HepG2 (cell line): ENCODE data around the gene LIPE. TPM values are rescaled to one million over a fixed set of nuclear protein-coding genes. Genes with fewer than 3 reads are reported as not detected.

Experiments used
- ATAC-seq: fragments of 200-7000 bp; cut with Tn5 transposase; 3 replicates; pipeline ENCODE4 v1.9.1; 2020; ENCODE audit warnings: mild to moderate bottlenecking, moderate library complexity
- BruUV-seq: library from RNA; stranded (reverse); fragments of 400-500 nt; replicated peaks from 2 replicates; lab custom pipeline; 2021; lab: Mats Ljungman, UMichigan
- CTCF ChIA-PET: fragments of 300-600 bp; formaldehyde crosslinking; extraction: SDS; loops from one replicate; lab custom pipeline; 2021; ENCODE audit warnings: low total read pairs, inconsistent platforms, low intra/inter-chr PET ratio; lab: Yijun Ruan, JAX
- POLR2A ChIA-PET: fragments of 350-600 bp; sonication (Branson Sonifier 250); formaldehyde crosslinking; loops from one replicate; lab custom pipeline; 2020; ENCODE audit warnings: antibody characterized with exemption, inconsistent platforms; lab: Yijun Ruan, JAX
- DNase-seq: peaks from one replicate; pipeline ENCODE4 v3.0.0-alpha.2; 2015; ENCODE audit warnings: low spot score
- FAIRE-seq: peaks from 3 replicates; lab custom pipeline; 2011; peaks lifted over from hg19 to GRCh38; lab: Jason Lieb, UNC
- H2AFZ ChIP-seq: one replicate; pipeline ENCODE4 v1.6.1; 2011; ENCODE audit warnings: low read length, inconsistent platforms
- H3K27ac ChIP-seq: fragments of 300-600 bp; 3 replicates; pipeline ENCODE4 v1.8.0; 2011; ENCODE audit warnings: mixed run types, mild to moderate bottlenecking, mixed read lengths, low read length, inconsistent platforms; ENCODE audit not compliant: insufficient read depth; ENCODE audit errors: extremely low read length
- H3K27me3 ChIP-seq, 2 experiments: fragments of 200-600 bp in 1 of 2; 2 replicates in 1 of 2; 3 replicates in 1 of 2; pipeline versions ENCODE4 v1.6.0 to v1.8.0; 2011; ENCODE audit warnings: low read length in 2 of 2, mild to moderate bottlenecking in 2 of 2, moderate library complexity in 2 of 2, inconsistent platforms in 1 of 2; ENCODE audit not compliant: insufficient read depth in 2 of 2, control insufficient read depth in 1 of 2
- H3K36me3 ChIP-seq, 2 experiments: fragments of 200-600 bp in 1 of 2; replicated peaks in 1 of 2; 2 replicates in 1 of 2; 3 replicates in 1 of 2; pipeline versions ENCODE4 v1.5.1 to v1.8.0; 2011; ENCODE audit warnings: low read length in 2 of 2, inconsistent platforms in 1 of 2; ENCODE audit not compliant: insufficient read depth in 2 of 2, control insufficient read depth in 1 of 2
- H3K4me1 ChIP-seq: 2 replicates; pipeline ENCODE4 v1.5.1; 2012; ENCODE audit warnings: low read length, inconsistent platforms; ENCODE audit not compliant: insufficient read depth
- H3K4me2 ChIP-seq: 2 replicates; pipeline ENCODE4 v1.6.0; 2011; ENCODE audit warnings: low read depth, low read length, inconsistent platforms
- H3K4me3 ChIP-seq, 3 experiments: fragments of 200-600 bp in 1 of 3; sonication (generic), shearing (Covaris generic) in 1 of 3; replicated peaks in 1 of 3; 2 replicates each; pipeline ENCODE4 v1.5.1; 2011 to 2016; ENCODE audit warnings: low read length in 3 of 3, inconsistent platforms in 2 of 3, low read depth in 2 of 3, mild to moderate bottlenecking in 2 of 3, control low read depth in 1 of 3, mixed read lengths in 1 of 3; ENCODE audit not compliant: insufficient read depth in 1 of 3
- H3K79me2 ChIP-seq: one replicate; pipeline ENCODE4 v1.6.1; 2011; ENCODE audit warnings: low read length, inconsistent platforms; ENCODE audit not compliant: insufficient read depth
- H3K9ac ChIP-seq: 2 replicates; pipeline ENCODE4 v1.6.0; 2011; ENCODE audit warnings: mild to moderate bottlenecking, low read depth, low read length, inconsistent platforms; ENCODE audit not compliant: insufficient read depth
- H3K9me3 ChIP-seq: 2 replicates; pipeline ENCODE4 v1.5.1; 2012; ENCODE audit warnings: mild to moderate bottlenecking, low read length
- H4K20me1 ChIP-seq: 2 replicates; pipeline ENCODE4 v1.6.0; 2011; ENCODE audit warnings: inconsistent platforms, mild to moderate bottlenecking, low read length, moderate library complexity; ENCODE audit not compliant: insufficient read depth
- ESRRA ChIP-seq: sonication (generic); formaldehyde crosslinking; IDR thresholded peaks from 2 replicates; pipeline ENCODE4 v1.5.1; 2020; ENCODE audit warnings: mild to moderate bottlenecking, low read depth, missing genetic modification reagents
- FOXJ3 ChIP-seq: sonication (generic); formaldehyde crosslinking; IDR thresholded peaks from 2 replicates; pipeline ENCODE4 v1.4.0; 2020; ENCODE audit warnings: missing genetic modification reagents, mild to moderate bottlenecking, borderline replicate concordance
- HCFC1 ChIP-seq: fragments of 150-350 bp; IDR thresholded peaks from 2 replicates; pipeline ENCODE4 v1.6.1; 2014; ENCODE audit warnings: low read depth, low read length
- RFX3 ChIP-seq: IDR thresholded peaks from 2 replicates; pipeline ENCODE4 v1.6.1; 2016; ENCODE audit warnings: missing biosample characterization, missing genetic modification reagents
- ZBTB38 ChIP-seq: sonication (generic); formaldehyde crosslinking; IDR thresholded peaks from 2 replicates; pipeline ENCODE4 v1.5.1; 2020; ENCODE audit warnings: mild to moderate bottlenecking, missing genetic modification reagents
- ZNF354B ChIP-seq: sonication (generic); formaldehyde crosslinking; IDR thresholded peaks from 2 replicates; pipeline ENCODE4 v1.8.0; 2022; ENCODE audit warnings: mild to moderate bottlenecking, missing genetic modification reagents
- ZNF557 ChIP-seq: sonication (generic); formaldehyde crosslinking; IDR thresholded peaks from 2 replicates; pipeline ENCODE4 v1.4.0; 2020; ENCODE audit warnings: missing genetic modification reagents
- ZNF607 ChIP-seq: sonication (generic); formaldehyde crosslinking; IDR thresholded peaks from 2 replicates; pipeline ENCODE4 v1.5.1; 2020; ENCODE audit warnings: missing genetic modification reagents, mild to moderate bottlenecking, borderline replicate concordance
- ZNF792 ChIP-seq: IDR thresholded peaks from 2 replicates; pipeline ENCODE4 v1.6.1; 2016
- WGBS: methylation state at CpG from one replicate; pipeline ENCODE4 v1.1.6; 2017; ENCODE audit warnings: low lambda C conversion rate; 5-methylcytosine and 5-hydroxymethylcytosine counted together
- in situ Hi-C: cut with HindIII; loops from 2 replicates; pipeline ENCODE4 v1.10.0; 2017; ENCODE audit warnings: low pct_unique_long_range_greater_than_20kb; ENCODE audit not compliant: extremely low pct_ligation_motif_present
- intact Hi-C: fragments of 100-400 bp; cut with micrococcal nuclease; formaldehyde crosslinking; loops from one replicate; pipeline ENCODE4 v1.10.0; 2022; ENCODE audit not compliant: unreplicated experiment
- polyA plus RNA-seq, 8 experiments: library from polyadenylated mRNA; depleted of rRNA in 3 of 8; stranded (reverse) in 7 of 8; unstranded in 1 of 8; fragments of >200 nt; fragmentation: Illumina TruSeq in 4 of 8; extraction: Trizol in 4 of 8; gene quantifications; 2 replicates each; pipeline versions ENCODE4 v1.2.1 to v1.2.3, GENCODE V29; 2011 to 2016; ENCODE audit warnings: low read depth in 4 of 8, missing spikeins in 1 of 8, mixed read lengths in 1 of 8; ENCODE audit not compliant: insufficient read depth in 1 of 8
- total RNA-seq, 5 experiments: library from RNA; depleted of rRNA; stranded (reverse); fragments of >200 nt; fragmentation: Illumina TruSeq; extraction: Trizol; gene quantifications; 2 replicates each; pipeline ENCODE4 v1.2.3, GENCODE V29; 2016; ENCODE audit warnings: low read depth in 1 of 5
- TF ChIP-seq, protein P1 (sequence below): sonication (generic); formaldehyde crosslinking; IDR thresholded peaks from 2 replicates; pipeline ENCODE4 v1.4.0; 2020; ENCODE audit warnings: missing genetic modification reagents
- TF ChIP-seq, protein P2 (sequence below): sonication (generic); formaldehyde crosslinking; IDR thresholded peaks from 2 replicates; pipeline ENCODE4 v1.4.0; 2020; ENCODE audit warnings: missing genetic modification reagents, borderline replicate concordance
- TF ChIP-seq, protein P3 (sequence below): sonication (generic); formaldehyde crosslinking; IDR thresholded peaks from 2 replicates; pipeline ENCODE4 v1.4.0; 2020; ENCODE audit warnings: mild to moderate bottlenecking, low read depth, missing genetic modification reagents
- TF ChIP-seq, protein P4 (sequence below): sonication (generic); formaldehyde crosslinking; IDR thresholded peaks from 2 replicates; pipeline ENCODE4 v1.4.0; 2020; ENCODE audit warnings: mild to moderate bottlenecking, missing genetic modification reagents
- TF ChIP-seq, protein P5 (sequence below): IDR thresholded peaks from 2 replicates; pipeline ENCODE4 v1.6.1; 2016; ENCODE audit warnings: low read depth, missing genetic modification reagents, missing compliant biosample characterization

Gene LIPE
- total and polyA plus RNA-seq, 2 of the 13 experiments (the other 11 are each of a cell fraction or from before 2014, with no cell fraction given): not detected

DNA sequence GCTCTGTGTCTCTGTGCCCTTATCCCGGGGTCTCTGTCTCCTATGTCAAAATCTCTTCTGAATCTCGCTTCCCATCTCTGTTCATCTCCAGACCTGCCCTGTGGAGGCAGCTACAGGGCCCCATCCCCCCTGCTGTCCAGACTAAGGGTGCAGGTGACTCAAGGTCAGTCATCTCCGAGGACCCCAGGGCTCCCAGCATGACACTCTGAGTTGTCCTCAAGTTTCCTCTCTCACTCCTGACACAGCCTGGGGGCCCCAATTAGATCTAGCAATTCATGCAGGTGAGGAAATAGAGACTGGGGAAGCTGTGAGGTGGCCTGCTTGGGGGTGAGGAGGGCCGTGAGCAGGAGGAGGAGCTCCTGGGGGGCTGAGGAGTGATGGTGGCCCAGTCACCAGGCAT, 35.0 kb downstream of the LIPE start (continued):
- no peak for TF ChIP-seq RFX3 (CRISPR knock-in tag)
- TF ChIP-seq ZNF557 (CRISPR knock-in tag): no peak
- no peak for TF ChIP-seq ZBTB38
- TF ChIP-seq ESRRA (CRISPR knock-in tag): no peak
- TF ChIP-seq, protein P1, sequence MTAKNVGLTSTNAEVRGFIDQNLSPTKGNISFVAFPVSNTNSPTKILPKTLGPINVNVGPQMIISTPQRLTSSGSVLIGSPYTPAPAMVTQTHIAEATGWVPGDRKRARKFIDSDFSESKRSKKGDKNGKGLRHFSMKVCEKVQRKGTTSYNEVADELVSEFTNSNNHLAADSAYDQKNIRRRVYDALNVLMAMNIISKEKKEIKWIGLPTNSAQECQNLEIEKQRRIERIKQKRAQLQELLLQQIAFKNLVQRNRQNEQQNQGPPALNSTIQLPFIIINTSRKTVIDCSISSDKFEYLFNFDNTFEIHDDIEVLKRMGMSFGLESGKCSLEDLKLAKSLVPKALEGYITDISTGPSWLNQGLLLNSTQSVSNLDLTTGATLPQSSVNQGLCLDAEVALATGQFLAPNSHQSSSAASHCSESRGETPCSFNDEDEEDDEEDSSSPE (CRISPR knock-in tag): no peak

DNA sequence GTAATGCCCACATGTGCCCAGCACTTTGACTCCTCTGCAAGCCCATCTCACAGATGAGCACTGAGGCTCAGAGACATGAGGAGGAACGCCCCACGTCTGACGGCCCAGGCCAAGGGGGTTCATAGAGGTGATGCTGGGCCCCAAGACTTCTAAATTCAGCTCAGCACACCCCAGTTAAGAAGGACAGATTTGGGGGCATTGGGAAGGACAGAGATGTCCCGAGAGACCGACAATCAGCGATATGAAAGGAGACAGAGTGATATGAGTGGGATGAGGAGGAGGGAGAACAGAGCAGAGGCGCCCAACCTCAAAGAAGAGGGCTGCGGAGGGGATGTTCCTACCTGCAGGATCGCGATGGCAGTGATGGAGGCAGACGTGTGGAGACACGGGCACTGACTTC, 37.3 kb downstream of the LIPE start, which contains the start of gene CNFN:
CNFN (minus strand) TSS at position 399 of the 400 bp plus-strand sequence. CDS start 1,260 bp downstream, outside the sequence.
- Histone ChIP-seq H3K4me1 (peaks cover 6% of the 10 kb centered on the region; the same call in 1 of the 2 replicates), H3K9me3 (no peaks in the 10 kb centered on the region), H3K27me3 (peaks cover 8 to 46% of the 10 kb centered on the region in 2 experiments; a peak in 4 of 5 replicates), H3K79me2 (no peaks in the 10 kb centered on the region), H3K4me2 (no peak within 1 kb of the TSS), H2AFZ (no peak within 1 kb of the TSS), H4K20me1 (no peaks in the 10 kb centered on the region), H3K4me3 (no peak within 1 kb of the TSS), H3K9ac (no peak within 1 kb of the TSS), H3K36me3 (no peaks in the 10 kb centered on the region), H3K27ac (no peak within 1 kb of the TSS)
- DNase-seq (no peak), FAIRE-seq (no peak), ATAC-seq (no peak)
- CTCF ChIA-PET: no interaction called here
- in situ Hi-C loops (no loop called here), intact Hi-C loops (no loop called here)
- WGBS: 30% methylated on average over 12 of the region's 12 CpGs
- no TSS peak for BruUV-seq
- POLR2A ChIA-PET: no interaction called here
- TF ChIP-seq, protein P2, sequence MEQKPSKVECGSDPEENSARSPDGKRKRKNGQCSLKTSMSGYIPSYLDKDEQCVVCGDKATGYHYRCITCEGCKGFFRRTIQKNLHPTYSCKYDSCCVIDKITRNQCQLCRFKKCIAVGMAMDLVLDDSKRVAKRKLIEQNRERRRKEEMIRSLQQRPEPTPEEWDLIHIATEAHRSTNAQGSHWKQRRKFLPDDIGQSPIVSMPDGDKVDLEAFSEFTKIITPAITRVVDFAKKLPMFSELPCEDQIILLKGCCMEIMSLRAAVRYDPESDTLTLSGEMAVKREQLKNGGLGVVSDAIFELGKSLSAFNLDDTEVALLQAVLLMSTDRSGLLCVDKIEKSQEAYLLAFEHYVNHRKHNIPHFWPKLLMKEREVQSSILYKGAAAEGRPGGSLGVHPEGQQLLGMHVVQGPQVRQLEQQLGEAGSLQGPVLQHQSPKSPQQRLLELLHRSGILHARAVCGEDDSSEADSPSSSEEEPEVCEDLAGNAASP (CRISPR knock-in tag): no peak
- TF ChIP-seq HCFC1: no peak
- TF ChIP-seq, protein P3, sequence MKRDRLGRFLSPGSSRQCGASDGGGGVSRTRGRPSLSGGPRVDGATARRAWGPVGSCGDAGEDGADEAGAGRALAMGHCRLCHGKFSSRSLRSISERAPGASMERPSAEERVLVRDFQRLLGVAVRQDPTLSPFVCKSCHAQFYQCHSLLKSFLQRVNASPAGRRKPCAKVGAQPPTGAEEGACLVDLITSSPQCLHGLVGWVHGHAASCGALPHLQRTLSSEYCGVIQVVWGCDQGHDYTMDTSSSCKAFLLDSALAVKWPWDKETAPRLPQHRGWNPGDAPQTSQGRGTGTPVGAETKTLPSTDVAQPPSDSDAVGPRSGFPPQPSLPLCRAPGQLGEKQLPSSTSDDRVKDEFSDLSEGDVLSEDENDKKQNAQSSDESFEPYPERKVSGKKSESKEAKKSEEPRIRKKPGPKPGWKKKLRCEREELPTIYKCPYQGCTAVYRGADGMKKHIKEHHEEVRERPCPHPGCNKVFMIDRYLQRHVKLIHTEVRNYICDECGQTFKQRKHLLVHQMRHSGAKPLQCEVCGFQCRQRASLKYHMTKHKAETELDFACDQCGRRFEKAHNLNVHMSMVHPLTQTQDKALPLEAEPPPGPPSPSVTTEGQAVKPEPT: no peak
- no peak for TF ChIP-seq ZNF792 (CRISPR knock-in tag)
- no peak for TF ChIP-seq ZNF607 (CRISPR knock-in tag)
- TF ChIP-seq FOXJ3: no peak
- TF ChIP-seq, protein P4, sequence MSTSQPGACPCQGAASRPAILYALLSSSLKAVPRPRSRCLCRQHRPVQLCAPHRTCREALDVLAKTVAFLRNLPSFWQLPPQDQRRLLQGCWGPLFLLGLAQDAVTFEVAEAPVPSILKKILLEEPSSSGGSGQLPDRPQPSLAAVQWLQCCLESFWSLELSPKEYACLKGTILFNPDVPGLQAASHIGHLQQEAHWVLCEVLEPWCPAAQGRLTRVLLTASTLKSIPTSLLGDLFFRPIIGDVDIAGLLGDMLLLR (CRISPR knock-in tag): no peak
- TF ChIP-seq, protein P5, sequence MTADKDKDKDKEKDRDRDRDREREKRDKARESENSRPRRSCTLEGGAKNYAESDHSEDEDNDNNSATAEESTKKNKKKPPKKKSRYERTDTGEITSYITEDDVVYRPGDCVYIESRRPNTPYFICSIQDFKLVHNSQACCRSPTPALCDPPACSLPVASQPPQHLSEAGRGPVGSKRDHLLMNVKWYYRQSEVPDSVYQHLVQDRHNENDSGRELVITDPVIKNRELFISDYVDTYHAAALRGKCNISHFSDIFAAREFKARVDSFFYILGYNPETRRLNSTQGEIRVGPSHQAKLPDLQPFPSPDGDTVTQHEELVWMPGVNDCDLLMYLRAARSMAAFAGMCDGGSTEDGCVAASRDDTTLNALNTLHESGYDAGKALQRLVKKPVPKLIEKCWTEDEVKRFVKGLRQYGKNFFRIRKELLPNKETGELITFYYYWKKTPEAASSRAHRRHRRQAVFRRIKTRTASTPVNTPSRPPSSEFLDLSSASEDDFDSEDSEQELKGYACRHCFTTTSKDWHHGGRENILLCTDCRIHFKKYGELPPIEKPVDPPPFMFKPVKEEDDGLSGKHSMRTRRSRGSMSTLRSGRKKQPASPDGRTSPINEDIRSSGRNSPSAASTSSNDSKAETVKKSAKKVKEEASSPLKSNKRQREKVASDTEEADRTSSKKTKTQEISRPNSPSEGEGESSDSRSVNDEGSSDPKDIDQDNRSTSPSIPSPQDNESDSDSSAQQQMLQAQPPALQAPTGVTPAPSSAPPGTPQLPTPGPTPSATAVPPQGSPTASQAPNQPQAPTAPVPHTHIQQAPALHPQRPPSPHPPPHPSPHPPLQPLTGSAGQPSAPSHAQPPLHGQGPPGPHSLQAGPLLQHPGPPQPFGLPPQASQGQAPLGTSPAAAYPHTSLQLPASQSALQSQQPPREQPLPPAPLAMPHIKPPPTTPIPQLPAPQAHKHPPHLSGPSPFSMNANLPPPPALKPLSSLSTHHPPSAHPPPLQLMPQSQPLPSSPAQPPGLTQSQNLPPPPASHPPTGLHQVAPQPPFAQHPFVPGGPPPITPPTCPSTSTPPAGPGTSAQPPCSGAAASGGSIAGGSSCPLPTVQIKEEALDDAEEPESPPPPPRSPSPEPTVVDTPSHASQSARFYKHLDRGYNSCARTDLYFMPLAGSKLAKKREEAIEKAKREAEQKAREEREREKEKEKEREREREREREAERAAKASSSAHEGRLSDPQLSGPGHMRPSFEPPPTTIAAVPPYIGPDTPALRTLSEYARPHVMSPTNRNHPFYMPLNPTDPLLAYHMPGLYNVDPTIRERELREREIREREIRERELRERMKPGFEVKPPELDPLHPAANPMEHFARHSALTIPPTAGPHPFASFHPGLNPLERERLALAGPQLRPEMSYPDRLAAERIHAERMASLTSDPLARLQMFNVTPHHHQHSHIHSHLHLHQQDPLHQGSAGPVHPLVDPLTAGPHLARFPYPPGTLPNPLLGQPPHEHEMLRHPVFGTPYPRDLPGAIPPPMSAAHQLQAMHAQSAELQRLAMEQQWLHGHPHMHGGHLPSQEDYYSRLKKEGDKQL (CRISPR knock-in tag): no peak
- TF ChIP-seq ZNF354B: no peak
